K562 (cell line): Measurements from ENCODE around the gene SLAMF9. TPM values are rescaled to one million over a fixed set of nuclear protein-coding genes. Genes with fewer than 3 reads are reported as not detected.

Source experiments
- GATAD2B ChIP-seq: fragments of 450-650 bp; IDR thresholded peaks from 2 replicates; pipeline ENCODE4 v1.6.1; 2017; ENCODE audit warnings: mild to moderate bottlenecking, borderline replicate concordance
- NFYB ChIP-seq: IDR thresholded peaks from 2 replicates; pipeline ENCODE4 v1.6.1; 2011; ENCODE audit warnings: mild to moderate bottlenecking, moderate library complexity; ENCODE audit not compliant: insufficient read length; ENCODE audit errors: extremely low read depth
- XRCC4 ChIP-seq: IDR thresholded peaks from one replicate; pipeline ENCODE4 v1.6.1; 2011; ENCODE audit not compliant: insufficient read depth, insufficient read length; ENCODE audit errors: extremely low read depth
- ZBTB34 ChIP-seq: fragments of 250-450 bp; sonication (Bioruptor Pico); IDR thresholded peaks from 2 replicates; pipeline ENCODE4 v1.8.0; 2021; ENCODE audit warnings: mild to moderate bottlenecking, moderate library complexity
- ZFP36 ChIP-seq: fragments of 150-350 bp; IDR thresholded peaks from 2 replicates; pipeline ENCODE4 v1.6.1; 2018; ENCODE audit warnings: low read length, low read depth; ENCODE audit not compliant: partially characterized antibody
- ZNF444 ChIP-seq: fragments of 250-450 bp; sonication (Bioruptor Pico); IDR thresholded peaks from 2 replicates; pipeline ENCODE4 v1.4.0; 2020; ENCODE audit warnings: mild to moderate bottlenecking, moderate library complexity
- ZNF609 ChIP-seq: sonication (generic); formaldehyde crosslinking; IDR thresholded peaks from 2 replicates; pipeline ENCODE4 v1.8.1; 2023; ENCODE audit warnings: missing genetic modification reagents, mild to moderate bottlenecking, borderline replicate concordance
- ZNF830 ChIP-seq: fragments of 250-450 bp; sonication (Bioruptor Pico); IDR thresholded peaks from 2 replicates; pipeline ENCODE4 v1.5.0; 2021; ENCODE audit warnings: mild to moderate bottlenecking
- polyA plus RNA-seq, 8 experiments: library from polyadenylated mRNA; depleted of rRNA in 4 of 8; stranded (reverse) in 5 of 8; unstranded in 3 of 8; fragments of >200 nt; fragmentation: Nextera tagmentation in 2 of 8; fragmentation: Illumina TruSeq in 1 of 8; extraction: Ambion mirVana in 2 of 8; extraction: Trizol in 1 of 8; gene quantifications; 2 replicates each; pipeline versions ENCODE4 v1.2.1 to v1.2.3, GENCODE V29; 2011 to 2014; ENCODE audit warnings: inconsistent platforms in 1 of 8, missing spikeins in 1 of 8
- total RNA-seq, 7 experiments: library from RNA; depleted of rRNA in 6 of 7; stranded (reverse); fragments of >200 nt in 6 of 7; fragmentation: Illumina TruSeq in 2 of 7; extraction: Trizol in 2 of 7; gene quantifications; 2 replicates each; pipeline versions ENCODE4 v1.2.1 to v1.2.3, GENCODE V29; 2011 to 2021; ENCODE audit warnings: low replicate concordance in 1 of 7

SLAMF9 gene
- total and polyA plus RNA-seq, 9 of the 15 experiments (the other 6 are each of a cell fraction or from before 2014, with no cell fraction given): 0.13 to 0.21 TPM; not detected in 7

- TF ChIP-seq ZNF609 (CRISPR knock-in tag) (no peak), ZBTB34 (no peak), XRCC4 (no peak), ZNF444 (CRISPR knock-in tag) (no peak), ZFP36 (no peak), NFYB (no peak), GATAD2B (no peak), ZNF830 (CRISPR knock-in tag) (no peak)
Measured at GRCh38 chr1:159968901-159969300, 14.9 kb upstream of the SLAMF9 start (continued).
